Fibroblast of lung (primary cell): ENCODE measurements around the gene DBNL.

Experiments
- CTCF ChIP-seq, 2 donors: IDR thresholded peaks in 1 of 2; conservative IDR thresholded peaks in 1 of 2; 1 replicate in 1 of 2; 2 replicates in 1 of 2; pipeline ENCODE4 v1.5.1; 2011 to 2012; ENCODE audit warnings: low read length in 2 of 2, control low read depth in 1 of 2, inconsistent platforms in 1 of 2, low read depth in 1 of 2, mild to moderate bottlenecking in 1 of 2
- EZH2 ChIP-seq: IDR thresholded peaks from 2 replicates; pipeline ENCODE4 v1.5.1; 2012; ENCODE audit warnings: low read length, control low read depth, mild to moderate bottlenecking; ENCODE audit errors: missing control alignments

DNA sequence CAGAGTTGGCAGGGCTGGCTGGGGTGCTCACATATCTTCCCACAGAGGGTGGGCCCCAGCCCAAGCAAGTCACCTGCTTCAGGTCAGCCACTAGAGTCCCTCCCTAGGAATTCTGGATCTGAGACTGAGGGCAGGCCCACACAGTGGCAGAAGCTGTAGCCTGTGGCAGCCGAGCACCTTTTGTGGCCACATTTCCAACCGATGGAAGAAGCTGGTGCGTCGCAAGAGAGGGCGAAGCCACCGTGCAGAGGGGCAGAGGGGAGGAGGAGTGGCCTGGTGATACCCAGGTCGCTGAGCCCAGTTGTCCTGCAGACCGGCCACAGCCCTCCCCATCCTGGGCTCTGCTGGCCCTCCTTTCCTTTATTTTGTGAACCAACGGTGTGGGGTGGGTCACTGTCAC, 32.6 kb downstream of the DBNL start:
- TF ChIP-seq CTCF (conservative IDR thresholded peaks at IDR 0.05 in 1 of 2, IDR thresholded peaks at IDR 0.05 in 1 of 2; ENCODE audit: low read depth in 1 of 2, low read length in 2 of 2) (no peak), EZH2 (no peak)
